Activated CD8-positive, alpha-beta memory T cell treated with anti-CD3 and anti-CD28 coated beads, Interleukin-2, amount 50 U/mL, for 4 hours (primary cell): ENCODE data around the gene CHN2.

Experiments used
- DNase-seq: peaks from one replicate; pipeline ENCODE4 v3.0.0-alpha.2; 2020

CHN2 gene

DNA sequence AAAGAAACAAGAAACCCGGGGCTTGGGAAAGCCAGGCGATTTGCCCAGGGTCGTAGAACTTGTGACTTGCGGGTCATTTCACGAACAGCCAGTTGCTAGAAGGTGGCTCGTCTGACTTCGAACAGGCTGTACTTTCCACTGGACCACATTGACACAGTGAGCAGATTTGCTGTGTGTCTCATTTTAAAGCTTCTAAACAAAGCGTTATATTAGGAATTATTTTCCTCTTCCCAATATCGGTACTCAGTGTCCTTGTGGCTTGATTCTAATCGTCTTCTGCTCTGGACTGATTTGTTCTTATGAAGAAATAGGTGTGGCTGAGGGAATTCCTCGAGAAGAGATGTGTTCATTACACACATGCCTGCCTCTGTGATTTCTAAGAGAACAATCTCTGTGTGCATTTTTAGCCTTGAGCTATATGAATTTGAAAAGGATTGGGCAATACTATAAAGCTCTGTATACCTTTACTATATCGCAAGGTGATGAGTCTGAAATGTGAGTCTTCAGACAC lies 219.1 kb downstream of the CHN2 start:
- no peak for DNase-seq

DNA sequence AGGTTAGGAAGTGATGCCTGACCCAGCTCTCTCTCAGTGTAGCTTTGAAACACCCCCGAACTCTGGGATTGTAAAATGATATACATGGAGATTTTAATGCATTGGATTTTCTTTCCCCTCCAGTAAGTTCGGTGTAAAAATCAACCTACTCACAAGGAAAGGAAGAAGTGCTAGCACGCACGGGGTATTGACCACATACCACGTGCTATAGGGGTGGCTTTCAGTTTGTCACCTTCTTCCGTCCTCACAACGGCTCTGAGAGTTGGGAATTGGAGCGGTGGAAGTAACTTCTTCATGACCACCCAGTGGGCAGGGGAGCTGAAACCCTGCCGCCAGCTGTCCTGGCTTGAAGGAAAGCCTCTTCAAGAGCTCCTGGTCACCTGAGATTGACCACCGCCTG lies 219.6 kb downstream of the CHN2 start:
- DNase-seq = no peak

DNA sequence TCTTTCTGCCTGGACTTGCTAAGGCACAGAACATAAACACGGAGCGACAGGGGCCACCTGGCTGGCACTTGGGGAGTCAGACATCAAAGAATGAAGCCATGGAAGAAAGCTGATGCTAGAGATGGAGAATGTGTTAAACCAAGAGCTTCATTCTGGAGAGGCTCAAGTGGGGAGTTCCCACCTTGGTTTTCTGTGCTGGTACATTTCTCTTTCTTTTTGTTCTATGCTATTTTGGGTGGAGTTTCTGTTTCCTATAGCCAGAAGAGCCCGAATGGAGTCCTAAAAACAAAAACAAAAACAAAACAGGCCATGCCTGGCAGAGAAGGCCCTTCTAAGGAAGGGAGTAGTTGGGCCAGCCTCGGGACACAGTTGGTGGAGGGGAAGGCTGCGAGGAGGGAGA lies 220.6 kb downstream of the CHN2 start:
- no peak for DNase-seq

- DNase-seq = no peak
Observed at GRCh38 chr7:29416276-29416937, 221.8 kb downstream of the CHN2 start.

- DNase-seq = no peak
Observed at GRCh38 chr7:29416938-29417305, 222.3 kb downstream of the CHN2 start.

DNA sequence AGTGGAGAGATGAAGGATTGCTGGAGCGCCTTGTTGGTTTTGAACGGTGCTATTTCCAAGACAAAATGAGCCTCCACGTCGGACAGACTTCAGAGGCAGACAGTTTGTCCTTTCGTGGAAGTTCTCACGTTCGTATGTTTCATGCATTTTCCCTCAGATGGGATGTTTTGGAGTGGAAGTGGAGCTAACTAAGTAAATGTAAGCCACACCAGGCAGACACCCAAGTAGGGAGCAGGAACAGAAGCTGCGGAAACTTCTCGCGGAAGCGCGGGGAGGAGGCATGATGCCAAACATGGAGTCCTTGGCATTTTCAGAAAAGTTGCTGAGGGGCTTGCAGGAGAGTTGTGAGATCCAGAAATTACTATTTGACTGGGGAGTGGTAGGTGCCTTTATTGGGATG lies 223.5 kb downstream of the CHN2 start:
- no peak for DNase-seq

- DNase-seq = no peak
Observed at GRCh38 chr7:29418651-29419050, 224.1 kb downstream of the CHN2 start.

- no peak for DNase-seq
Observed at GRCh38 chr7:29420011-29420410, 225.4 kb downstream of the CHN2 start.

- no peak for DNase-seq
Observed at GRCh38 chr7:29421010-29421956, 226.7 kb downstream of the CHN2 start.

GRCh38 chr7:29422829-29423228 lies 228.3 kb downstream of the CHN2 start:
- no peak for DNase-seq

GRCh38 chr7:29424295-29424983 lies 229.9 kb downstream of the CHN2 start:
- DNase-seq = no peak

GRCh38 chr7:29424984-29425309 lies 230.4 kb downstream of the CHN2 start:
- DNase-seq = no peak

DNA sequence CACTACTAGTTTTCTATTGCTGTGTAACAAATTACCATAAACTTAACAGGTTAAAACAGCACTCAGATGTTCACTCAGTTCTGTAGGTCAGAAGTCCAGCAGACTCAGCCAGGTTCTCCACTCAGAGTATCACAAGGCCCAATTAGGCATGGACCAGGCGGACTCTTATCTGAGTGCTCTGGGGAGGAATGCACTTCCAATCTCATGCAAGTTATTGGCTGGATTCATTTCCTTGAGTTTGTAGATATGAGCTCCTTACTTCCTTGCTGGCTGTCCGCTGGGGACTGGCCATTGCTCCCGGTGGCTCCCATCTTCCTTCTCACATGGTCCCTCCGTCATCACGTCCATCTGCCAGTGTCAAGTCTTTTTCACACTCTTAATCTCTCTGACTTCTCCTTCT lies 232.0 kb downstream of the CHN2 start:
- no peak for DNase-seq

GRCh38 chr7:29429401-29429800 lies 234.8 kb downstream of the CHN2 start:
- DNase-seq = no peak

DNA sequence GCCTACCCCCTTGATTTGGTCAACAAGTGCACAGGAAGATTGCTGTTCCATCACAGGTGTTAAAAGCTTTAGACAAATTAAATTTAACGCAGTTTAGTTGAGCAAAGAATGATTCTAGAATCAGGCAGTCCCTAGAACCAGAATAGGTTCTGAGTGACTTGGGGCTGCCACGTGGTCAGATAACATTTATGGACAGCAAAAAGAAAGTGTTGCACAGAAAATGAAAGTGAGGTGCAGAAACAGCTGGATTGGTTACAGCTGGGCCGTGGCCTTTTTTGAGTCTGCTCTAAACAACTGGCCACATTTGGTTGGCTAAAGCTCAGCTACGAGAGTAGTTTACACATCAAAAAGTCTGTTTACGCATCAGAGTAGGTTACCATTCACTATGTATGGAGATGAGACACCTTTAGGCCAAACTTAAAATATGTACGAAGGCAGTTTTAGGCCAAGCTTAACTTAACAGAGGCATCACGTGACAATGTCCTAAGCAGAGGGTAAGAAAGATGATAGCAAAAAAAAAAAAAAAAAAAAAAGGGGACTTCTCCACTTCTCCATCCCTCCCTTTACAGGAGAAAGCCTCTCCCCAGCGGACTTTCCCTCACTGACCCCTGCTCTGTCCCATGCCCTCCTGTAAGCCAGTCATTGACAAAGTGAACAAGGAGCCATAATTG lies 235.8 kb downstream of the CHN2 start:
- no peak for DNase-seq

- no peak for DNase-seq
Observed at GRCh38 chr7:29431686-29432085, 237.1 kb downstream of the CHN2 start.

DNA sequence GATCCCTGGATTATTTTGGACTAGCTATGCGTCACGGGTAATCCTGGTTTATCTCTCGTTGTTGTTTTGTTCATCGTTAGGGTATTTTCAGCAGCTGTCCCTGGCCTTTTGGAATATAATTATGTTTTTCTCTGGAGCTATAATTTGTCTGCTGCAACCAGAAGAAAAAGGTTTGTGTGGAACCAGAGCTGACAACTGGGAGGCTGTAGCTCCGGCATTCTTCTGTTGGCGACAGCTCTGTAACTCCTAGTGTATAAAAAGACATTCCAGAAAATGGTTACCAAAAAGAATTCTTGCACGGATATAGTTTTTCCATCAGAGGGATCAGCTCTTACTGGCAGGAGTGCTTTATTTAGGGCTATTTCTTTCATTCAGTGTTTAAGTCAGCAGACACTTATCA lies 238.1 kb downstream of the CHN2 start:
- no peak for DNase-seq

DNA sequence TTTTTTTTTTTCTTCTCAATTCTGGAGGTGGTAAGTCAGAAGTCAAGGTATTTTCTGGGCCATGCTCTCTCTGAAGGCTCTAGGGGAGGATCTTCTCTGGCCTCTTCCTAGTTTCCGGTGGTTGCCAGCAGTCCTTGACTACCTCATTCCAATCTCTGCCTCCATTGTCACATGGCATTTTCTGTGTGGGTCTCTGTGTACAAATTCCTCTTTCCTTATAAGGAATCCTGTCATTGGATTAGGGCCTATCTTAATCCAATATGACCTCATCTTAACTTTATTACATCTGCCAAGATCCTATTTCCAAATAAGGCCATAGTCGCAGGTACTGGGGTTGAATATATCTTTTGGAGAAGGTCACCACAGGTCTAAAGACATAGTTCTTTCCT lies 239.8 kb downstream of the CHN2 start:
- DNase-seq = no peak

- no peak for DNase-seq
Observed at GRCh38 chr7:29435167-29435566, 240.6 kb downstream of the CHN2 start.

- no peak for DNase-seq
Observed at GRCh38 chr7:29435902-29436301, 241.3 kb downstream of the CHN2 start.

GRCh38 chr7:29442146-29442545 lies 247.6 kb downstream of the CHN2 start:
- DNase-seq = no peak

- no peak for DNase-seq
Observed at GRCh38 chr7:29443552-29443951, 249.0 kb downstream of the CHN2 start.

GRCh38 chr7:29444267-29444666 lies 249.7 kb downstream of the CHN2 start:
- no peak for DNase-seq
